ENCODE measurements around the gene DCHS2.

DNA sequence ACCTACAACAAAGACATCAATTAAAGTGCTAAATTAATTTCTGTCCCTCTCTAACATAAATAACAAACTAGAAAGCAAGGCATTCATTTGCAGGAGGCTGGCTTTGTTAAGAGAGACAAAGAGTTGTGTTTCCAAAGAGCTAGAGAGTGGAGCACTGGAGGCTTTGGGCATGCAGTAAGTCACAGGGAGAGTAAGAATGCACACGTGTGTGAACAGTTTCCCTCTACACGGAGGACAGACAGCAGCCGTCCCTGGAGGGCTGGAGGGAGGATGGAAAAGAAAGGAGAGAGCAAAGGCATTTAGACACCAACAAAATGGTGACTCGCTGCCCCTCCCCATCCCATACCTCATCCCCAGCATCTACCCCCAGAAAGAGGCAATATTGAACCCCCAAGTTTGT is 20.4 kb upstream of the DCHS2 start:
- TF ChIP-seq YY1 (IDR thresholded peaks at IDR 0.05; ENCODE audit: insufficient read depth, insufficient read length) (no peak), ZNF274 (IDR thresholded peaks at IDR 0.05; ENCODE audit: low read depth, low read length) (no peak)

Data from NT2/D1 (cell line).